ENCODE measurements around the gene PLAC1. TPM values are rescaled to one million over a fixed set of nuclear protein-coding genes. Genes with fewer than 3 reads are reported as not detected.

Gene PLAC1
- total RNA-seq, 2 experiments from 2014 or later = not detected

DNA sequence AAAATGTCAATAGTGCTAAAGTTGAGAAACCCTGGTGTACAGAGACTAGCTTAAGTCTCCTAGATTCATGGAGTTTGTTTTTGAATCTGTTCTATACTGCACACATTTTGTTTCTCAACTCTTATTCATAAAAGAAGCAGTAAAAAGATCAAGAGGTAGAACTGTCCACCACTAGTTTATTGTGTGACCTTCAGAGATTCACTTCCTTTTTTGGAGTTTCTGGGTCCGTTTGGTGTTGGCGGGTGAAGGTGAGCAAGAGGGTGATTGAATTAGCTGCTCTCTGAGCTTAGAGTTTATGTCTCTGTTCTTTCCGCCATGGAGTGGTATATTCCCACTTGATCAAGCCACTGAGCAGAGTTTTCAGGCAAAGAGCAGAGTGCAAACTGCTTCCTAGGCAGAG lies 21.4 kb upstream of the PLAC1 start:
- Mint-ChIP-seq H3K27ac (no peak overlapping the region), H3K4me3 (no peak overlapping the region), H3K4me1 (no peaks in the 10 kb centered on the region), H3K36me3 (no peaks in the 10 kb centered on the region), H3K27me3 (no peaks in the 10 kb centered on the region), H3K9me3 (no peaks in the 10 kb centered on the region)
- no peak for DNase-seq

DNA sequence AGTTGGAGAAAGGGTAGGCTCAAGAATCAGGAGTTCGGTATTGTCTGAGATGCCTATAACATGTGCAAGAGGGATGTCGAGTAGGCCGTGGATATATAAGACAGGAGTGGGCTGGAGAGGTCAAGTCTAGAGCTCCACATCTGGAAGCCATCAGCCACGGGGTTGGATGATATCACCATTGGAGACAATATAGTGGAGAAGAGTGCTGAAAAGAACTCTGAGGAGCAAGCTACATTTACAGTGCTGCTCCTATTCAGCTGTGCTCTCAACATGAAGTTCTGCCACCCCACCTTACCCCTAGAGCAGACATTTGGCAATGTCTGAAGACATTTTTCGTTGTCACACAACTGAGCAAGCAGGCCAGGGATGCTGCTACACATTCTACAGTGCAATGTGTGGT lies 20.9 kb upstream of the PLAC1 start:
- H3K36me3 Mint-ChIP-seq = no peaks in the 10 kb centered on the region
- no peak overlapping the region for H3K4me3 Mint-ChIP-seq
- H3K4me1 Mint-ChIP-seq = no peaks in the 10 kb centered on the region
- no peaks in the 10 kb centered on the region for H3K27me3 Mint-ChIP-seq
- DNase-seq = no peak
- no peak overlapping the region for H3K27ac Mint-ChIP-seq
- H3K9me3 Mint-ChIP-seq = no peaks in the 10 kb centered on the region

DNA sequence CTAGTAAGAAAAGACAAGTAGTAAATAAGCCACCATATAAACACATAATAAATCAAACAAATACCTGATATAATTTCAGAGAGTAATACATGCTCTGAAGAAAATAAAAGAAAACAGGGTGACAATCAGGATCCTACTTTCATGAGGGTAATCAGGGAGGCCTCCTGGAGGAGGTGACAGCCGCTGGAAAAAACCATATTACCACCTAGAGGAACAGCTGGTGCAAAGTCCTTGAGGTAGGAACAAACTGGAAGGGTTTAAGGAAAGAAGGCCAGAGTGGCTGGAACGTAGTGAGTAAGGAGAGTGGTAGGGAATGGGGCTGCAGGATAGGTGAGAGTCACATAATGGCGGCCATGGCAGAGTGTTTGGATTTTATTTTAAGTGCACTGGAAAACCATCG lies 19.1 kb upstream of the PLAC1 start:
- Mint-ChIP-seq H3K36me3 (no peaks in the 10 kb centered on the region), H3K27me3 (no peaks in the 10 kb centered on the region), H3K9me3 (no peaks in the 10 kb centered on the region), H3K4me3 (no peak overlapping the region), H3K27ac (no peak overlapping the region), H3K4me1 (no peaks in the 10 kb centered on the region)
- no peak for DNase-seq

DNA sequence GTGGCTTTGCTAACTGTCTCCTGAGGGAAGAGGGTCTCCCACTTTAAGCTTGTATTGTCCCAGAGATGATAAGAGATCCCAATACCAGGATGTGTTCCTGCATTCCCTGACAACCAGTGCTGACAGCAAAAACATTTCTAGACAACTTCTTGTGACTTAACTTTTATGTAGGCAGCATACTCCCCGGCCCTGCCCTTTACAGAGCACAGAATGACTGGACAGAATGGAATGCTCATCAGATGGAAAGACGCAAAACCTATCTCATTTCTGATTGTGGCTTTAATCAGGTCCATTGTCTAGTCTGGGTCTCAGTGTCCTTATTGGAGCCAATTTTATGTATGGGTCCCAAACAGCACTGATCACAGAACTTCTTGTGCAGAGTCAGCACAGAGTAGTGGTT lies 18.2 kb upstream of the PLAC1 start:
- no peak for DNase-seq
- H3K4me1 Mint-ChIP-seq = no peaks in the 10 kb centered on the region
- no peaks in the 10 kb centered on the region for H3K27me3 Mint-ChIP-seq
- H3K27ac Mint-ChIP-seq = no peak overlapping the region
- no peaks in the 10 kb centered on the region for H3K9me3 Mint-ChIP-seq
- no peaks in the 10 kb centered on the region for H3K36me3 Mint-ChIP-seq
- H3K4me3 Mint-ChIP-seq = no peak overlapping the region

DNA sequence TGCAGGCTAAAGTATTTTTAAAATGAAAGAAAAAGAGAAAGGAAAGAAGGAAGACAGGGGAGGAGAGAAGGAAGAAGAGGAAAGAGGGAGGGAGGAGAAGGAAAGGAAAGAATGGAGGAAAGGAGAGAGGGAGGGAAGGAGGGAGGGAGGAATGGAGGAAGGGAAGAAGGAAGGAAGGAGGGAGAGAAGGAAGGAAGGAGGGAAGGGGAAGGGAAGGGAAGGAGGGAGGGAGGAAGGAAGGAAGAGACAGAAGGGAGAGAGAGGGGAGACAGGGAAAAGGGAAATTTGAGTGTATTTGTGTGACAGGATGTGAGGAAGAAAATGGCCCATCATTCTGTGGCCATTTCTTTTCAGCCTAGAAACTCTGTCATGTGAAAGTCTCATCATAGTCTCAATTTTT lies 14.9 kb upstream of the PLAC1 start:
- H3K27ac Mint-ChIP-seq = no peak overlapping the region
- no peaks in the 10 kb centered on the region for H3K4me1 Mint-ChIP-seq
- H3K36me3 Mint-ChIP-seq = no peaks in the 10 kb centered on the region
- no peak for DNase-seq
- H3K9me3 Mint-ChIP-seq = no peaks in the 10 kb centered on the region
- H3K4me3 Mint-ChIP-seq = no peak overlapping the region
- H3K27me3 Mint-ChIP-seq = no peaks in the 10 kb centered on the region

DNA sequence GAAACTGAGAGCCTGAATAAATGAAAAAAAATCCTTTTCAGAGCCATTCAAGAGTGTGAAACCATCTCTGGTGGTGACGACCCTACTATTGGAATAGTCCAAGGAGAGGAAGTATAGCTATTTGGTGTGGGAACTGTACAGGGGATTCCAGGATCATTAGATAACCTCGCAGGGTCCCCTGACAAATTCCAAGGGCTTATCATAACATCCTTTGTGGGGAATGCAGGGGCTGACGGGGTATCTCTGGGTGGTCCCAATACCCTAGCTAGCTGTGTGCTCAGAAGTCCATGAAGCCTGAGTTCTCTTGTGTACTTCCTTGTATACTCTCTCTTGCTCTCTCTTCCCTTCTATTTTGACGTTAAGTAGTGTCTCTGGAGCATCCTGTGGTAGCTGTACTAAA lies 13.8 kb upstream of the PLAC1 start:
- no peak overlapping the region for H3K27ac Mint-ChIP-seq
- no peaks in the 10 kb centered on the region for H3K36me3 Mint-ChIP-seq
- no peak overlapping the region for H3K4me3 Mint-ChIP-seq
- H3K4me1 Mint-ChIP-seq = no peaks in the 10 kb centered on the region
- H3K27me3 Mint-ChIP-seq = no peaks in the 10 kb centered on the region
- no peak for DNase-seq
- H3K9me3 Mint-ChIP-seq = no peaks in the 10 kb centered on the region

DNA sequence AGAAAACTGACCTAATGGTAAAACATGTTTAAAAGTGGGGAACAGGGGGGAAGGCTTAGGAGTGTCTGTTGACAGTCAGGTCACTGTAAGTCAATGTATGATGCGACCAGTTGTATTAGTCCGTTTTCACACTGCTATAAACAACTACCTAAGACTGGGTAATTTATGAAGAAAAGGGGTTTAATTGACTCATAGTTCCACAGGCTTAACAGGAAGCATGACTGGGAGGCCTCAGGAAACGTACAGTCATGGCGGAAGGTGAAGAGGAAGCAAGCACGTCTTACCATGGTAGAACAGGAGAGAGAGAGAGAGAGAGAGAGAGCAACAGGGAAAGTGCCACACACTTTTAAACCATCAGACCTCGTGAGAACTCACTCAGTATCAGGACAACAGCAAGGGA lies 13.0 kb upstream of the PLAC1 start:
- no peak overlapping the region for H3K4me3 Mint-ChIP-seq
- DNase-seq = no peak
- no peak overlapping the region for H3K27ac Mint-ChIP-seq
- H3K27me3 Mint-ChIP-seq = no peaks in the 10 kb centered on the region
- H3K9me3 Mint-ChIP-seq = no peaks in the 10 kb centered on the region
- no peaks in the 10 kb centered on the region for H3K4me1 Mint-ChIP-seq
- H3K36me3 Mint-ChIP-seq = no peaks in the 10 kb centered on the region

DNA sequence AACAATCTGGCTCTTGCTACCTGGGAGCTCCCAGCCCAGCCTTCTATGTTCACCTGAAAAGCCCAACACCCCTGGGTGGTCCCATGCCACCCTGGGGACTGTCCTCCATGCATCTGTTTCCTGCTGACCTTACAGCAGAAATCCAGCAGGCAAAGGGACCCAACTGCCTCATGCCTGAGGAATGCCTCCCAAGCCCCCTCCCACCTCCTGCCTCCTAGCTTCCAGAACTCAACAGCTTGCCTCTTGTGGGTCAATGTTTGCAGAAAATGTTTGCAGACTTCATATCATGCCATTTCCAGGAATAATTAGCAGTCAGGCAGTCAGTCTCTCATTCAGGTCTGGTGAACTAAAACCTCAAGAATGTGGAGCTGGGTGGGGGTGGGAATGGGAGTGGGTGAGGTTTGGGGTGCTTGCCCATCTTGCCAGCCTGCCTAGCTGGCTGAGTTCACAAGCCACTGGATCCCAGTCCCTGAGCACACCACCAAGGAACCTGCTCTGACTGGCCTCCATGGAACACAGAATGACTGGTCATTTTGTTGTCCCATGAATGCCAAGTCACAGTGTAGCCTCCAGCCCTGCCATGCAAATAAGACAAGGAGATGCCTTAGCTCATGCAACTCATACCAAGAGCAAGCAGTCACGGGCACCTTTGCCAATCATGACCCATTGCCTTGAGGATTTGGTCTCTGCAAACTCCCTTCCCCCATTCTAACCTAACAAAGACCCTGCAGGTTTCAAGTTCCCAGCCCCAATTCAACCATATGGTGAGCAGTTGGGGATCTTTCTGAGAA lies 12.1 kb upstream of the PLAC1 start:
- no peak for DNase-seq
- no peak overlapping the region for H3K27ac Mint-ChIP-seq

DNA sequence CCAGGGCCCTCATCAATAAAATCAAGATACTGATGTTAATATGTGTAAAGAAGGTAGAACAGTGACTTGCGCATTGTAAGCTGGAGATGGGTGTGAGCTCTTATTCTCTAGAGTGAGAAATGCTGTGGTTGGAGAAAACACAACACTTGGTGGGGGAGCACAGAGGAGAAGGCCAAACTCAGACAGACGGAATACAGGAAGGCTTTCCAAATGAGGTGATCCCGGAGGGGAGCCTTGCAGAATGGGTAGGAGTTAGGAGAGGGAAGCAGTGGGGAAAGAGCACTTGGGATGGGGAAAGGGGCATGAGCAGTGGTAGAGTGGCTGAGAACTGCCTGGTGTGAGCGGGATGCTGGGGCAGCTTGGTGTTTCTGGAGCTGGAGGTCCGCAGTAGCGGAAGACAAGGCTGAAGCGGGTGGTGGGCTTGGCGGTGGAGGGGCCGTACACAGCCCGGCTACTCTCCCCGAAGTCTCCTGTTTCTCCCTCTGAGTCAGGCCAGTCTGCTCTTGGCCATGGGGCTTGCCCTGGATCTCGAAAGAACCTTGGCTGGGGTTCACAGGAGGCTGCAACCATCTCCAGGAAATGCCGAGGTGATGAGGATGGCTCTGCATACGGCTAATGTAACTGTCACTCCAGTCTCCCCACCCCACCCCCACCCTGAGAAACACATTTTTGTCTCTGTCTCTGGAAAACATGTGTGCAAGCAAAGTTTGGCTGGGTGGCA lies 11.3 kb upstream of the PLAC1 start:
- Mint-ChIP-seq H3K27ac (no peak overlapping the region), H3K27me3 (peaks cover under 1% of the 10 kb centered on the region), H3K9me3 (no peaks in the 10 kb centered on the region), H3K4me3 (no peak overlapping the region), H3K36me3 (no peaks in the 10 kb centered on the region), H3K4me1 (no peaks in the 10 kb centered on the region)
- DNase-seq = no peak

More for the DNA sequence above, 12.1 kb upstream of the PLAC1 start:
- H3K36me3 Mint-ChIP-seq = no peaks in the 10 kb centered on the region
- no peak overlapping the region for H3K4me3 Mint-ChIP-seq
- no peaks in the 10 kb centered on the region for H3K27me3 Mint-ChIP-seq
- H3K4me1 Mint-ChIP-seq = no peaks in the 10 kb centered on the region
- H3K9me3 Mint-ChIP-seq = no peaks in the 10 kb centered on the region

DNA sequence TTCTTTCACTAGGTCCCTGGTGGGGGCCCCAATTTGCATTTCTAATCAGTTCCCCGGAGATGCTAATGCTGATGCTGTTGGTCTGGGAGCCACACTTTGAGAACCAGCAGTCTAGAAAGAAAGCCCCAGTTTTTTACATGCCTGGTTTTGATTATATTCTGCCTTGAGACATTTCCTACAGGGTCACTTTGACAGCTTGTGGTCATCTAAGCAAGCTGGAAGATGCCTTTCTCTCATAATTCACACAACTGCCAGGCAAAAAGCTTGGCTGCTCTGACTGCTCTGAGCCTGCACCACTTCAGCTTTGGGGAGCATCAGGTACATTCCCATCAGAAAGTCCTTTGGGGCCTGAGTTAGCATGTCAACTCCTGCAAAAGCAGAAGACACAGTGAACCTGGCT lies 5.9 kb upstream of the PLAC1 start:
- Mint-ChIP-seq H3K4me1 (no peaks in the 10 kb centered on the region), H3K27me3 (peaks cover 22% of the 10 kb centered on the region), H3K27ac (no peak overlapping the region), H3K36me3 (no peaks in the 10 kb centered on the region), H3K4me3 (no peak overlapping the region), H3K9me3 (no peaks in the 10 kb centered on the region)
- DNase-seq = no peak

DNA sequence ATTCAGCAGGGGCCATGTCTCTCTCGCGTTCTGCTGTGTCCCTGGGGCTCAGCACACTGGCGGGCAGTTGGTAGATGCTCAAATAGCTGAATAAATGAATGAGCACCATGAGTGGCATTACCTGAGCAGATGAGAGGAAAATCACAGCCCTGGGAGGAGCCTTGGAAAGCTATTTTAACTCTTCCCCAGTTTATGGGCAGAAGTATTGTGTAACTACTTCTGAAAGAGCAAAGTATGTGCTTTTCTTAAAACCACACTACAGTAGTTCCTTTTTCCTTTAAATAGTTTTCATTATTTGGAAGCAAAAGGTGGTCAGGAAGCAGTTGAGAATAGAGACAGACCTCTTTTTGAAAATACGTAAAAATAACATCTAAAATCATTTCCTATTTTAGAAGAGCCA lies 3.0 kb upstream of the PLAC1 start:
- H3K4me3 Mint-ChIP-seq = no peak overlapping the region
- peaks cover 25% of the 10 kb centered on the region for H3K27me3 Mint-ChIP-seq
- H3K9me3 Mint-ChIP-seq = no peaks in the 10 kb centered on the region
- no peaks in the 10 kb centered on the region for H3K36me3 Mint-ChIP-seq
- no peak for DNase-seq
- no peaks in the 10 kb centered on the region for H3K4me1 Mint-ChIP-seq
- no peak overlapping the region for H3K27ac Mint-ChIP-seq

DNA sequence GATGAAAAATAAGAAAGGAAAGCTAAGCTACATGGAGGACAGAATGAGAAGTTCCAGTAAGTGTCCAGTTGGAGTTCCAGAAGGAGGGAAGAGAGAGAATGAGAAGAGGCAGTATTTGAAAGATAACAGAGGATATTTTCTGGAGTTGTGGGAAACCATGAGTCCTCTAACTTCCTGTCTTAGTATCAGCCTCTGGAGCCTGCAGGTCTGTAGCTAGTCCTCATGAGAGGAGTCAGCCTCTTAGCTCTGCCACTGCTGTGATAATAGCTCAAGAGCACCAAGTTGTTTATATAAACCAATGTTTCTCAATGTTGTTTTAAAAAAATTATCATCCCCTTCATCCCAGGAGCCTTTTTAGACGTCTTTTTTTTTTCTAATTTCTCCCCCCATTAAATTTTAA lies 2.4 kb upstream of the PLAC1 start:
- no peaks in the 10 kb centered on the region for H3K4me1 Mint-ChIP-seq
- H3K4me3 Mint-ChIP-seq = no peak overlapping the region
- DNase-seq = no peak
- H3K9me3 Mint-ChIP-seq = no peaks in the 10 kb centered on the region
- H3K36me3 Mint-ChIP-seq = no peaks in the 10 kb centered on the region
- H3K27me3 Mint-ChIP-seq = peaks cover 28% of the 10 kb centered on the region
- H3K27ac Mint-ChIP-seq = no peak overlapping the region

DNA sequence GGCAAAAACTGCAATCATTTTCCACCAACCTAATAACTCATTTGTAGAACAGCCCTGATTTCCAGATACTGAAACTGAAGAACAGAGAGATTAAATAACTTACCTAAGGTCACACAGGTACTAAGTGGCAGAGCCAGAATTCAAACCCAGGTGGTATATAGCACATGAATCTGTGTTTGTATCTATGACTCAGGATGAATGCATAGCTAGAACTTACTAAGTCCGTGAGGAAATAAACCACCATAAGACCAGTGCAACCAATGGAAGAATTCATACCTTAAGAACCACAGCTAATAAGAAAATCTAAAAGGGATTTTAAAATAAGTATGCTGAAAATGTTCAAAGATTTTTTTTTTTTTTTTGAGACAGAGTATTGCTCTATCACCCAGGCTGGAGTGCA lies 1.5 kb upstream of the PLAC1 start:
- H3K27me3 Mint-ChIP-seq = peaks cover 28% of the 10 kb centered on the region
- H3K4me1 Mint-ChIP-seq = no peaks in the 10 kb centered on the region
- no peaks in the 10 kb centered on the region for H3K9me3 Mint-ChIP-seq
- no peaks in the 10 kb centered on the region for H3K36me3 Mint-ChIP-seq
- no peak overlapping the region for H3K27ac Mint-ChIP-seq
- H3K4me3 Mint-ChIP-seq = no peak overlapping the region
- DNase-seq = no peak

DNA sequence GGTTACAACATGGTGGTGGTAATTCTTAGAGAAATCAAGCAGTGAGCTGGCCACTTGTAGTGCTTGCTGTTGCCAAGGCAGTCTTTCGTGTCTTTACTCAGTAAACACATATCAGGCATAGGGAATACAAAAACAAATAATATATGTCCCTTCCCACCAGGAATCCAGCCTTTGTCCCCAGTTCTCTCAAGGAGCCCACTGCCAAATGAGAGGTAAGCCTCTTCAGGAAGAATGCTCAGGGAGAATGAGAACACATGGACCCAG lies 421 bp upstream of the PLAC1 start:
- H3K36me3 Mint-ChIP-seq = no peaks in the 10 kb centered on the region
- H3K9me3 Mint-ChIP-seq = no peaks in the 10 kb centered on the region
- H3K4me3 Mint-ChIP-seq = no peak overlapping the region
- H3K4me1 Mint-ChIP-seq = peaks cover 8% of the 10 kb centered on the region
- peaks cover 24% of the 10 kb centered on the region for H3K27me3 Mint-ChIP-seq
- H3K27ac Mint-ChIP-seq = no peak overlapping the region
- no peak for DNase-seq

DNA sequence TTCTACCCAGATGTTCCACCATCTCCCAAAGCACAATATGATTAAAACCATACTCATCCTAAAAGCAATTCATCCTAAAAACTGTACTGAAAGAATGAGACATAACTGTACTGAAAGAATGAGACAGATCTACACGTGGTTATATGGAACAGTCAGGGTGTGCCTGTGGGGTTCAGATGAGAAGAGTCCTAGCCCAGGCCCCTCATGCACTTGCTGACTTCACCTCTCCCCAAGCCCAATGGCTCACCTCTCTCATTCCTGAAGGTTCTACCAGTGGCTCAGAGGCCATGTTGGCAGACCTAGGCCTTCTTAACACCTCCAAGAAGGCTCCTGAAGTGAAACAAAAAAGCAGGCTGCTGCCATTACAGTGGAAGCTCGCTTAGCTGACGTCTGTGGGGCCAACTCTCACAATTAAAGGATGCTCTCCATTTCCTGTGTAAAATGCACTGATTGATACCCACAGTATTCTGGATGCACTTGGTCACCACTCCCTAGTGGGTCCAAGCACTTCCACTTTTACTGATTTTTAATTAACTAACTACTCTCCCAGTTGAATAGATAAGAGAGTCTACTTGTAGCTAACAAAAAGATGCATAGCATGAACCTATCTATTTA lies 3.8 kb downstream of the PLAC1 start:
- Mint-ChIP-seq H3K4me1 (peaks cover 8% of the 10 kb centered on the region), H3K27me3 (peaks cover 5% of the 10 kb centered on the region), H3K4me3 (no peak overlapping the region)

DNA sequence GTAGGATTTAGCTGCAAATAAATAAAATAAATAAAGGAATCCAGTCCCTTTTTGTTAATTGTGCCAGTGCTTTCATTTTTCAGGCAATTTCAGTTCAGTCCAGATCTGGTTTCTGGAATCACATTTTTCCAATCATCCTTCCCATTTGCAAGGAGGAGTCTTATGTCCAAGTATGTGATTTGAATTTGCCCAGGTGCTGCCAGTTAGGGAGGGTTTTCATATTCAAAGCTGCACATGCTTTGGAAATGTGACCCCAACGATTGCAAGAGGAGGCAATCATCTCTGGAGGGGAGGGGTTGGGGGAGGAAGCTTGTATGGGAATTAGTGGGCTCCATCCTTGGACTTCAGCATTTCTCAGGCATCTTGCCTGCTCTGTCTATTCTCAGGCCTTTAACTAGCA lies 4.4 kb downstream of the PLAC1 start:
- H3K27me3 Mint-ChIP-seq = peaks cover 5% of the 10 kb centered on the region
- H3K4me3 Mint-ChIP-seq = no peak overlapping the region
- H3K4me1 Mint-ChIP-seq = peaks cover 8% of the 10 kb centered on the region
- no peaks in the 10 kb centered on the region for H3K9me3 Mint-ChIP-seq
- H3K27ac Mint-ChIP-seq = no peak overlapping the region
- DNase-seq = no peak
- no peaks in the 10 kb centered on the region for H3K36me3 Mint-ChIP-seq

More for the DNA sequence above, 3.8 kb downstream of the PLAC1 start:
- Mint-ChIP-seq H3K36me3 (no peaks in the 10 kb centered on the region), H3K27ac (peak overlapping the region; percentile 20), H3K9me3 (no peaks in the 10 kb centered on the region)
- DNase-seq = peak; percentile 28
